Astrocyte (in vitro differentiated cells and primary cell): ENCODE results near the gene ARPP21.

Experiments used
- EZH2 ChIP-seq: IDR thresholded peaks from 2 replicates; pipeline ENCODE4 v1.6.1; 2012; ENCODE audit warnings: mild to moderate bottlenecking, low read length, inconsistent platforms; ENCODE audit not compliant: insufficient read depth
- TF ChIP-seq, protein P1 (sequence below): IDR thresholded peaks from 2 replicates; pipeline ENCODE4 v1.5.1; 2011; ENCODE audit warnings: low read depth, mild to moderate bottlenecking, inconsistent platforms, low read length, moderate library complexity; ENCODE audit not compliant: insufficient read depth

DNA sequence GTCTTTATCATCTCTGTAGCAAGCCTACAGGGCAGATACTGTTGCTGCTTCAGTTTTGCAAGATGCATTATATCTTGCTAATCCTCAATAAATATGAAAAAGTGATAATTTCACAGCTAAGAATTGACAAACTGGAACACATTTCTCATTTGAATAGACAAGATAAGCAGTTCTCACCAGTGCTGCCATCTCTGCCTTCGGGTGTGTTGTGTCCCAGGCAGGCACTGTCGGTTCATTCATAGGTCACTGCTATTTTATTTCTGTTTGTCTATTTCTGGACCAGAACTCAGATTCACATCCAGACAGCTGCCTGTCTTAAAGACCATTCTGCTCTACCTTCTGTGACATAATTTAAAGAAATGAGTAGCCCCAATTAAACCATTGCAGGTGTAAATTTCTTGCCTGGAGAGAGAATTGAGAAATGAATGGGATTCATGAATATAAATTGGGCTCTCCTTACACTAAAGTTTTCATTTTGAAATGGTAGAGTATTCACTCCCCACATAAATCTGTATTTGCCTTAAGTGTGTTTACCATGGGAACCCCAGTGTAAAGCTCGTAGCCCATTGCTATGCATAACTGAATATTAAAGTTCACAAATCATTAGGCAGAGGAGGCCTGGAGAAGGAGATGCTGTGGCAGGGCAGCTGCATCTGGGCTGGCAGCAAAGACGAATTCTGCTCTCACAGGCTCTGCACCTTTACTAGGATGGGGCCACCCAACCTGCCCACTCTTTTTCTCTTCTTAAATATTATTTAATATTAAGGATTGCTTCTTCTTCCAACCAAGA is 149.9 kb downstream of the ARPP21 start:
- TF ChIP-seq, protein P1, sequence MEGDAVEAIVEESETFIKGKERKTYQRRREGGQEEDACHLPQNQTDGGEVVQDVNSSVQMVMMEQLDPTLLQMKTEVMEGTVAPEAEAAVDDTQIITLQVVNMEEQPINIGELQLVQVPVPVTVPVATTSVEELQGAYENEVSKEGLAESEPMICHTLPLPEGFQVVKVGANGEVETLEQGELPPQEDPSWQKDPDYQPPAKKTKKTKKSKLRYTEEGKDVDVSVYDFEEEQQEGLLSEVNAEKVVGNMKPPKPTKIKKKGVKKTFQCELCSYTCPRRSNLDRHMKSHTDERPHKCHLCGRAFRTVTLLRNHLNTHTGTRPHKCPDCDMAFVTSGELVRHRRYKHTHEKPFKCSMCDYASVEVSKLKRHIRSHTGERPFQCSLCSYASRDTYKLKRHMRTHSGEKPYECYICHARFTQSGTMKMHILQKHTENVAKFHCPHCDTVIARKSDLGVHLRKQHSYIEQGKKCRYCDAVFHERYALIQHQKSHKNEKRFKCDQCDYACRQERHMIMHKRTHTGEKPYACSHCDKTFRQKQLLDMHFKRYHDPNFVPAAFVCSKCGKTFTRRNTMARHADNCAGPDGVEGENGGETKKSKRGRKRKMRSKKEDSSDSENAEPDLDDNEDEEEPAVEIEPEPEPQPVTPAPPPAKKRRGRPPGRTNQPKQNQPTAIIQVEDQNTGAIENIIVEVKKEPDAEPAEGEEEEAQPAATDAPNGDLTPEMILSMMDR: no peak
- no peak for TF ChIP-seq EZH2
